KMS-11 (cell line): ENCODE results near the gene TRAPPC6A.

Experiments used
- H2AFZ ChIP-seq: fragments of 200-600 bp; sonication (generic); 2 replicates; pipeline ENCODE4 v1.6.1; 2016; ENCODE audit warnings: antibody characterized with exemption, mixed run types, low read depth
- H3K27ac ChIP-seq: fragments of 200-600 bp; sonication (generic); 2 replicates; pipeline ENCODE4 v1.6.1; 2016; ENCODE audit warnings: mild to moderate bottlenecking, mixed run types
- H3K27me3 ChIP-seq: fragments of 200-600 bp; sonication (generic); 2 replicates; pipeline ENCODE4 v1.6.1; 2017; ENCODE audit warnings: mild to moderate bottlenecking, low read depth, mixed run types, moderate library complexity; ENCODE audit not compliant: insufficient read depth
- H3K36me3 ChIP-seq: fragments of 200-600 bp; sonication (generic); 2 replicates; pipeline ENCODE4 v1.6.1; 2017; ENCODE audit warnings: mild to moderate bottlenecking, mixed run types; ENCODE audit not compliant: insufficient read depth
- H3K4me1 ChIP-seq: fragments of 200-600 bp; sonication (generic); 2 replicates; pipeline ENCODE4 v1.6.1; 2016; ENCODE audit warnings: mild to moderate bottlenecking, low read depth, mixed run types; ENCODE audit not compliant: poor library complexity, severe bottlenecking
- H3K4me2 ChIP-seq: fragments of 200-600 bp; sonication (generic); 2 replicates; pipeline ENCODE4 v1.7.0; 2016; ENCODE audit warnings: mild to moderate bottlenecking, mixed run types
- H3K4me3 ChIP-seq: fragments of 200-600 bp; sonication (generic); IDR thresholded peaks from 2 replicates; pipeline ENCODE4 v1.6.1; 2017; ENCODE audit warnings: low read depth, low read length, mixed read lengths; ENCODE audit not compliant: insufficient read depth
- H3K79me2 ChIP-seq: fragments of 200-600 bp; sonication (generic); 2 replicates; pipeline ENCODE4 v1.6.1; 2016; ENCODE audit warnings: low read depth, mixed run types; ENCODE audit not compliant: insufficient read depth
- H3K9ac ChIP-seq: fragments of 200-600 bp; sonication (generic); 2 replicates; pipeline ENCODE4 v1.6.1; 2016; ENCODE audit warnings: mild to moderate bottlenecking, mixed run types
- H4K20me1 ChIP-seq: fragments of 200-600 bp; sonication (generic); 2 replicates; pipeline ENCODE4 v1.6.1; 2016; ENCODE audit warnings: mild to moderate bottlenecking, mixed run types; ENCODE audit not compliant: insufficient read depth
- TF ChIP-seq, protein P1 (sequence below): fragments of 200-600 bp; sonication (generic); conservative IDR thresholded peaks from 2 replicates; pipeline ENCODE4 v1.6.1; 2017; ENCODE audit warnings: low read depth, mild to moderate bottlenecking, antibody characterized with exemption, low read length, moderate library complexity, mixed read lengths

The TRAPPC6A gene

DNA sequence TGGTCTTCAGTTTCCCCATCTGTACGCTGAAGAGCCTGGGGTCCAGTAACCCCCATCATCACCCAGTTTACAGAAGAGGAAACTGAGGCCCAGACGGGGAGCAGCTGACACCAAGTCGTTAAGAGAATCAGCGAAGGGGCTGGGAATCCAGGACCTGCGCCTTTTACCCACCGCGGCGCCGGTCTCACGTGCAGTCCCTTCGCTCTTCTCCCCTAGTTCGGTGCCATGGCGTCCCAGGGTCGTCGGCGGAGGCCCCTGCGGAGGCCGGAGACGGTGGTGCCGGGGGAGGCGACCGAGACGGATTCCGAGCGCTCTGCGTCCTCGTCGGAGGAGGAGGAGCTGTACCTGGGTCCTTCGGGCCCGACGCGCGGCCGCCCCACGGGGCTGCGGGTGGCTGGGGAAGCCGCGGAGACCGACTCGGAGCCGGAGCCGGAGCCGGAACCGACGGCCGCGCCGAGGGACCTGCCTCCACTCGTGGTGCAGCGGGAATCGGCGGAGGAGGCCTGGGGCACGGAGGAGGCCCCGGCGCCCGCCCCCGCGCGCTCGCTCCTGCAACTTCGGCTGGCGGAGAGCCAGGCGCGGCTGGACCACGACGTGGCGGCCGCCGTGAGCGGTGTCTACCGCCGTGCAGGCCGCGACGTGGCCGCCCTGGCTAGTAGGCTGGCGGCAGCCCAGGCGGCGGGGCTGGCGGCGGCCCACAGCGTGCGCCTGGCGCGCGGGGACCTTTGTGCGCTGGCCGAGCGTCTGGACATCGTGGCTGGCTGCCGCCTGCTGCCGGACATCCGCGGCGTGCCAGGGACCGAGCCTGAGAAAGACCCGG lies 1.2 kb upstream of the TRAPPC6A start:
- Histone ChIP-seq H3K27ac (peak overlapping the region; percentile 69), H4K20me1 (no peaks in the 10 kb centered on the region), H3K4me1 (peaks cover 27% of the 10 kb centered on the region), H2AFZ (peak overlapping the region; percentile 66), H3K9ac (peak overlapping the region; percentile 63), H3K27me3 (no peaks in the 10 kb centered on the region), H3K79me2 (peaks cover 43% of the 10 kb centered on the region; the same call in 1 of the 2 replicates), H3K36me3 (no peaks in the 10 kb centered on the region), H3K4me3 (no peak overlapping the region), H3K4me2 (peak overlapping the region; percentile 75)
- TF ChIP-seq, protein P1, sequence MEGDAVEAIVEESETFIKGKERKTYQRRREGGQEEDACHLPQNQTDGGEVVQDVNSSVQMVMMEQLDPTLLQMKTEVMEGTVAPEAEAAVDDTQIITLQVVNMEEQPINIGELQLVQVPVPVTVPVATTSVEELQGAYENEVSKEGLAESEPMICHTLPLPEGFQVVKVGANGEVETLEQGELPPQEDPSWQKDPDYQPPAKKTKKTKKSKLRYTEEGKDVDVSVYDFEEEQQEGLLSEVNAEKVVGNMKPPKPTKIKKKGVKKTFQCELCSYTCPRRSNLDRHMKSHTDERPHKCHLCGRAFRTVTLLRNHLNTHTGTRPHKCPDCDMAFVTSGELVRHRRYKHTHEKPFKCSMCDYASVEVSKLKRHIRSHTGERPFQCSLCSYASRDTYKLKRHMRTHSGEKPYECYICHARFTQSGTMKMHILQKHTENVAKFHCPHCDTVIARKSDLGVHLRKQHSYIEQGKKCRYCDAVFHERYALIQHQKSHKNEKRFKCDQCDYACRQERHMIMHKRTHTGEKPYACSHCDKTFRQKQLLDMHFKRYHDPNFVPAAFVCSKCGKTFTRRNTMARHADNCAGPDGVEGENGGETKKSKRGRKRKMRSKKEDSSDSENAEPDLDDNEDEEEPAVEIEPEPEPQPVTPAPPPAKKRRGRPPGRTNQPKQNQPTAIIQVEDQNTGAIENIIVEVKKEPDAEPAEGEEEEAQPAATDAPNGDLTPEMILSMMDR: no peak

DNA sequence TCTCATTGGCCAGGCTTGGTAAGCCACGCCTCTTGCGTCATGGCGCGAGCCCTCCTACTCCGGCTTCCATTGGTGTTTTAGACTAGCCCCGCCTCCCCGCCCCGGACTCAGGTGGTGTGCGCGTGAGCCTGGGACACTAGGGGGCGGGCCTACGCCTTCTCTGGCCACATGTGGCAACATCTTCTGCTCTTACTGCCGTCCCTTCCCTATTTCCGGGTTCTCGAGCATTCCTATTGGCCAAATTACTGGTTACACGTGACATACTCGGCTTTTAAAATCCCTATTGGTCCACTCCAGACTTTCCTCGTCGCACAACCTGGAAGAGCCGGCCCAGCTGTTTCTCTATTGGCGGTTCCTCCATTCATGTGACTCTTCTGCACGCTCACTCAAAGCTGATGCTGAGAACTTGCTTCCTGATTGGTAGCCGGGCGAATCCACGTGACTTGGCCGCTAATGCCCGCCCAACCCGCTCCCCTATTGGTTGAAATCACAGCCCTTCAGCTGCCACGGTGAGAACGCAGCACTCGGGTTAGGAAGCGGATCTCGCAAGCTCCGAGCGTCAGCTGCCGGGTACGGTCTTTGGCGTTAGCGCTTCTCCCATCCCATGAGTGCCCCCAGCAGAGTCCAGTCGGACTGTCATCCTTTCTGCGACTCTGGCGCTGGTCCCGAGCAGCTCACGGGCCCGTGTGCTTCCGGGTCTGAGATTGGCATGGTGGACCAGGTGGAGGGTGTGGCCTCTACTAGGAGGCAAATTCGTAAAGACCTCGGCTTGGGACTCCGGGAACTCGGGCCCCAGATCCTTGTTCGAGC lies 430 bp upstream of the TRAPPC6A start, which contains the start of gene BLOC1S3:
BLOC1S3 (plus strand) TSS at position 523 of the 810 bp plus-strand sequence. CDS start 513 bp downstream, outside the sequence.
- no peaks in the 10 kb centered on the region for H3K27me3 ChIP-seq
- TF ChIP-seq, protein P1: peak; percentile 59; the same call in 1 of the 2 replicates
- H2AFZ ChIP-seq: peak within 1 kb of the TSS; percentile 66
- H3K9ac ChIP-seq: peak within 1 kb of the TSS; percentile 63
- peaks cover 43% of the 10 kb centered on the region; the same call in 1 of the 2 replicates for H3K79me2 ChIP-seq
- peak within 1 kb of the TSS; percentile 69 for H3K27ac ChIP-seq
- no peaks in the 10 kb centered on the region for H4K20me1 ChIP-seq
- peak within 1 kb of the TSS; percentile 47 for H3K4me3 ChIP-seq
- H3K4me2 ChIP-seq: peak within 1 kb of the TSS; percentile 99
- peaks cover 34% of the 10 kb centered on the region for H3K4me1 ChIP-seq
- H3K36me3 ChIP-seq: no peaks in the 10 kb centered on the region

DNA sequence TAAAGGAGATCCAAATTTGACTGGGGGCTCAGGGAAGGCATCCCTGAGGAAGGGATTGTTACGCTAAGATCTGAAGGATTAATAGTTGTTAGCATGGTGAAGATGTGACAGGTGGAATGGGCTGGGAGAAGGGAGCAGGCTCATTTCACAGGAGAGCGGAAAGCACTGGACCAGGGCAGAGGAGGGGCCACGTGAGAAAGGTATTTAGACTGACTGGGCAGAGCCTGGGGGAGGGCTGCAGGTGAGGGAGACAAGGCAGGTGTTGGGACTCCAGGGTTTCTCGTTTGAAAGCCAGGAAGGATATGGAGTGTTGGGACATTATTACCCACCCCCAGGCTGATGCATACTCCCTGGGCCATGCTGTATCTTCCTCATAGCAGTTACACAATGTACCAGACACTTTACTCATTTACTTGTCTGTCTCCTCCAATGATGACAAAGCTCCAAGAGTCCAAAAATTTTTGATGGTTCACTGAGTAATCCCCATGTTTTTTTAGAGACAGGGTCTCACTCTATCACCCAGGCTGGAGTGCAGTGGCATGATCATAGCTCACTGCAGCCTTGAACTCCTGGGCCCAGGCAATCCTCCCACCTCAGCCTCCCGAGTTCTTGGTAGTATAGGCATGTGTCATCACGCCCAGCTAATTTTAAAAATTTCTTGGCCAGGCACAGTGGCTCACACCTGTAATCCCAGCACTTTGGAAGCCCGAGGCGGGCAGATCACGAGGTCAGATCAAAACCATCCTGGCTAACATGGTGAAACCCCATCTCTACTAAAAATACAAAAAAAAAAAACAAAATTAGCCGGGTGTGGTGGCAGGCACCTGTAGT lies 2.3 kb downstream of the TRAPPC6A start:
- Histone ChIP-seq H4K20me1 (no peaks in the 10 kb centered on the region), H3K27me3 (no peaks in the 10 kb centered on the region), H3K9ac (no peak overlapping the region), H3K36me3 (no peaks in the 10 kb centered on the region), H3K4me2 (no peak overlapping the region), H3K4me1 (peaks cover 27% of the 10 kb centered on the region), H2AFZ (no peak overlapping the region), H3K79me2 (peaks cover 27% of the 10 kb centered on the region; the same call in 1 of the 2 replicates), H3K4me3 (no peak overlapping the region), H3K27ac (no peak overlapping the region)
- TF ChIP-seq, protein P1: no peak

DNA sequence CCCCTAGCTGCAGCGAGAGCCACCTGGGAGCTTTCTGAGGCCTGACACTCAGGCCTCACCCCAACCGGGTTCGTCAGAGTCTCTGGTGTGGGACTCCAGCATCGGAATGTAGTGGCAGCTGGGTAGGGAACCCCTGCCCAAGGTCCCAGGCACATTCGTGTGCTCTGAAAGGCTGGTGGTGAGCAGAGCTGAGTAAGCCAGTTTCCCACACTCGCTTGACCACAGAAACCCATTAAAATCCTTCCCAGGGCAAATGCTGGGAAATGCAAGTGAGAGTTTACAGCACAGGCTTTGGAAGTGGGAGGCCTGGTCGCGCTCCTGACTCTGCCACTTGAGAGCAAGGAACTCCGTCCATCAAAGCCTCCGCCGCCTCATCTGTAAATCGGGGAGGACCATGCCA lies 4.2 kb downstream of the TRAPPC6A start:
- no peak overlapping the region for H2AFZ ChIP-seq
- H4K20me1 ChIP-seq: no peaks in the 10 kb centered on the region
- no peak overlapping the region for H3K9ac ChIP-seq
- no peaks in the 10 kb centered on the region for H3K27me3 ChIP-seq
- H3K36me3 ChIP-seq: no peaks in the 10 kb centered on the region
- H3K4me2 ChIP-seq: no peak overlapping the region
- H3K27ac ChIP-seq: no peak overlapping the region
- H3K79me2 ChIP-seq: peaks cover 16% of the 10 kb centered on the region; the same call in 1 of the 2 replicates
- no peak overlapping the region for H3K4me3 ChIP-seq
- TF ChIP-seq, protein P1: no peak
- H3K4me1 ChIP-seq: peaks cover 17% of the 10 kb centered on the region
